GM10266 (cell line): ENCODE measurements around the gene IFNG-AS1.

Experiments used
- DNase-seq: peaks from one replicate; pipeline ENCODE4 v3.0.0; 2012; ENCODE audit errors: extremely low spot score
- TF ChIP-seq, protein P1 (sequence below): IDR thresholded peaks from 2 replicates; pipeline ENCODE4 v1.5.1; 2012; ENCODE audit warnings: mild to moderate bottlenecking, low read depth; ENCODE audit not compliant: control insufficient read depth, insufficient read depth; ENCODE audit errors: missing control alignments

Gene IFNG-AS1

DNA sequence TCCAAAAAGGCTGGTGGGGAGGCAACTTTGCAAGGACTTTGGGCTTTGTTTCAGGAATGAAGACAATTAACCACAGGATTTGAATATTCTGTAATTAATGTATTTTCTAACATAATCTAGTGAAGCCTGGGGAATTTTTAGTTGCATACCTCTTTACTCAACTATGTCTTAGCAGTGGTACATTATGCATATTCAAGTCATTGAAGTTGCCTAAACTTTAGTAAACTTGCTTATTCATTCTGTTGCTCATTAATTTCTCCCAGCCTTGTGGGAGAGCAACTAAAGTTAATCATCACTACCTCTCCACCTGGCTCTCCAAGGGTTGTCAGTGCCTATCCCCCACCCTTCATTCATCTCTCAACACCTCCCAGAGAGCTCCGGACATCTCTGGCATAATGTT lies 54.2 kb downstream of the IFNG-AS1 start:
- TF ChIP-seq, protein P1, sequence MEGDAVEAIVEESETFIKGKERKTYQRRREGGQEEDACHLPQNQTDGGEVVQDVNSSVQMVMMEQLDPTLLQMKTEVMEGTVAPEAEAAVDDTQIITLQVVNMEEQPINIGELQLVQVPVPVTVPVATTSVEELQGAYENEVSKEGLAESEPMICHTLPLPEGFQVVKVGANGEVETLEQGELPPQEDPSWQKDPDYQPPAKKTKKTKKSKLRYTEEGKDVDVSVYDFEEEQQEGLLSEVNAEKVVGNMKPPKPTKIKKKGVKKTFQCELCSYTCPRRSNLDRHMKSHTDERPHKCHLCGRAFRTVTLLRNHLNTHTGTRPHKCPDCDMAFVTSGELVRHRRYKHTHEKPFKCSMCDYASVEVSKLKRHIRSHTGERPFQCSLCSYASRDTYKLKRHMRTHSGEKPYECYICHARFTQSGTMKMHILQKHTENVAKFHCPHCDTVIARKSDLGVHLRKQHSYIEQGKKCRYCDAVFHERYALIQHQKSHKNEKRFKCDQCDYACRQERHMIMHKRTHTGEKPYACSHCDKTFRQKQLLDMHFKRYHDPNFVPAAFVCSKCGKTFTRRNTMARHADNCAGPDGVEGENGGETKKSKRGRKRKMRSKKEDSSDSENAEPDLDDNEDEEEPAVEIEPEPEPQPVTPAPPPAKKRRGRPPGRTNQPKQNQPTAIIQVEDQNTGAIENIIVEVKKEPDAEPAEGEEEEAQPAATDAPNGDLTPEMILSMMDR, result no peak

DNA sequence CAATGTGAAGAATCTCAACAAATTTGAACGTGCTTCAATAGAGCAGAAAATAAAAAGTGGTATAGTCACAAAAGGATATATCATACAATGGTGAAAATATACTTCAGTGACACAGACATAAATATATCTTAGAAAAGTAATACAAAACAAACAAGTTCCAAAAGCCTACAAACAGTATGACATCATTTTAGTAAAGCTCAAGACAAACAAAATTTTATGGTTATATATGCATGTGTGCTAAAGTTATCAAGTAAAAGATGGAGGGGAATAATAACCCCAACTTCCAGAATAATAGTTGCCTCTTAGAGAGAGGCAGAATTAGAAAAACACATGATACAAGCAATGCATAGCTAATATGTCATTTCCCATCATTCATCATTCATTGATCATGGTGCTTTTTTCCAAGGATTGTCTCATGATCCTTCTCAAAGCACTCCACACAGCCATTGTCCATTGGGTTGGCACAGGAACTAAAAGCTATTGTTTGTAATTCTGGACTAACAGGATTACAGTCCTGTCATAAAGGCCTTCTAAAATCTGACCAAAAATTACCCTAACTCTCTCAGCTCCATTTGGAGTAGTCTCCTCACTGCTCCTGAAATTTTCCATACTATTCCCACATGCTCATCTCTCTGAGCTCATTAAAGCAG lies 59.5 kb downstream of the IFNG-AS1 start:
- TF ChIP-seq, protein P1, result no peak

More for the DNA sequence above, 54.2 kb downstream of the IFNG-AS1 start:
- no peak for DNase-seq

DNA sequence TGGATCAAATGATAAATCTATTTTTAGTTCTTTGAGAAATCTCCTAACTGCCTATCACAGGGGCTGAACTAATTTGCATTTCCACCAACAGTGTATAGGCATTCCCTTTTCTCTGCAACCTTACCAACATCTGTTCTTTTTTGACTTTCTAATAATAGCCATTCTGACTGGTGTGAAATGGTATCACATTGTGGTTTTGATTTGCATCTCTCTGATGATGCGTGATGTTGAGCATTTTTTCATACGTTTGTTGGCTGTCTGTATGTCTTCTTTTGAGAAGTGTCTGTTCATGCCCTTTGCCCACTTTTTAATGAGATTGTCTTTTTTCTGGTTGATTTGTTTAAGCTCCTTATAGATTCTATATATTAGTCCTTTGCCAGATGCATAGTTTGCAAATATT lies 67.1 kb downstream of the IFNG-AS1 start:
- TF ChIP-seq, protein P1, result no peak
- no peak for DNase-seq

More for the DNA sequence above, 59.5 kb downstream of the IFNG-AS1 start:
- DNase-seq, result no peak

DNA sequence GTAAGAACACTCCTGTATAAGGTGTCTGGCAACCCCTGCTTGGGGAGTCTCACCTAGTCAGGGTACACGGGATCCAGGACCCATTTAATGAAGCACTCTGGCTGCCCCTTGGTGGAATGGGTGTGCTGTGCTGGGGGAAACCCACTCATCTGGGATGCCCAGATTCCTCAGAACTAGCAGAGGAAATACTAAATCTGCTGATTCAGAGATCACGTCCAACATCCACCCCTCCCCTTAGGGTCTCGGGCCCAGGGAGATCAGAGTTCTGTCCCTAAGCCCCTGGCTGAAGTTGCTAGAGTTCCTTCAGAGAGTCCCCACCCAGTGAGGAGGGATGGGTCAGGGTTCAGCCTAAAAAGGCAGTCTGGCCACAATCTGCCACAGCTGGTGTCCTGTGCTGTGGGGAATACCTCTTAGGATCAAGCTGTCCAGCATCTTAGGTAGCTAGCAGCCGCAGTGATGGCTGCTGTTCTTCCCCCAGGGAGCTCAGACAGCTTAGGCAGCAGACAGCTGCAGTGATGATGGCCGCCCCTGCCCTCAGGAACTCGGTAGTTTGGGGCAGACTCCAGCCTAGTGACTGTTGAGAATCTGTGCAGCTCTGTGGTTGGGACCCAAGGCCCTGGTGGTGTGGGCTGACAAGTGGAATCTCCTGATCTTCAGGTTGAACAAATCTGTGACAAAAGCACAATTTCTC lies 74.8 kb downstream of the IFNG-AS1 start:
- TF ChIP-seq, protein P1, result no peak
- no peak for DNase-seq

DNA sequence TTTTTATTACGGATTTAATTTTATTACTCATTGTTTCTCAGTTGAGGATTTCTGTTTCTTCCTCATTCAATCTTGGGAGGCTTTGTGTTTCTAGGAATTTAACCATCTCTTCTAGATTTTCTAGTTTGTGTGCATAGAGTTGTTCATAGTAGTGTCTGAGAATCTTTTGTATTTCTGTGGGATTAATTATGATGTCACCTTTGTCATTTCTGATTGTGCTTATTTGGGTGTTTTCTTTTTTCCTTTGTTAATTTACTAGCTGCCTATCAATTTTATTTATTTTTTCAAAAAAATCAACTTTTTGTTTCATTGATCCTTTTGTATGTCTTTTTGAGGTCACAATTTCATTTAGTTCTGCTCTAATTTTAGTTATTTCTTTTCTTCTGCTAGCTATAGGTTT lies 75.9 kb downstream of the IFNG-AS1 start:
- TF ChIP-seq, protein P1, result no peak

DNA sequence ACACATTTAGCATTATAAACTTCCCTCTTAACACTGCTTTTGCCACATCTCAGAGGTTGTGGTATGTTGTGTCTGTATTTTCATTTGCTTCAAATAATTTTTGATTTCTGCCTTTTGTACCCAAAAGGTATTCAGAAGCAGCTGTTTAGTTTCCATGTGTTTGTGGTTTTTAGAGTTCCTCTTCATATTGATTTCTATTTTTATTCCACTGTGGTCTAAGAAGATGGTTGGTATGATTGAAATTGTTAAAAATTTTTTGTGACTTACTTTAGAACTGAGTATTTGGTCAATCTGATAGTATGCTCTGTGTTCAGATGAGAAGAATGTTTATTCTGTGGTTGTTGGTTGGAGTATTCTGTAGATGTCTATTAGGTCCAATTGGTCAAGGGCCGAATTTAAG lies 76.4 kb downstream of the IFNG-AS1 start:
- no peak for DNase-seq
- TF ChIP-seq, protein P1, result no peak

More for the DNA sequence above, 75.9 kb downstream of the IFNG-AS1 start:
- no peak for DNase-seq

DNA sequence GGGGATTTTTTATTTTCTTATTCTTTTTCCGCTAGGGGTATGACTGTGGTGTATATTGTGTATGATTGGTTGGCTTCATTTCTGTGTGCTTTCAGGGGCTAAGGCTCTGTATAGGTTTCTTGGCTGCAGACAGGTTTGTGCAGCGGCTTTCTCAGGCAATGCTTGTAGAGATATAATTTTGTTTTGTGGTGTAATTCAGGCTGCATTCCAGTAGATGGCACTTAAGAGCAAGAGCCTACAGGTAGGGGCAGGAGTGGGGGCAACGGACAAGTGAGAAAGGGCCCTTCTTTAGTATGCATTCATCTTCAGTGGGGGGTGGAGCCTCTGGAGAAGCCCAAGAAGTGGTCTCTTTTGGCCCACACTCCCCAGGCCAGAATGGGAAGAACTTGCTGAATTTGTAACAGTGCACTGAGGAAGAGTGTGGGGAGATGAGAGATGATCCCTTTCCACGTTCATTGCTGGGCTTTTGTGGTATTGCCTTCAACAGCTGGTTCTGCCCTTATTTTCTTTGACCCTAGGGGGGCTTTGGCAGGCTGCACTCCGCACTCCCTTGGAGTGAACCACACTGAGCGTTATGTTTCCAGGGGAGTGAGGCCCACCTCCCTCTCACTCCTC lies 78.6 kb downstream of the IFNG-AS1 start:
- DNase-seq, result no peak
- TF ChIP-seq, protein P1, result peak; percentile 8
